NCI-H2196 treated with DMSO at 0.1 percent for 48 hours (cell line): Measurements from ENCODE around the gene ROBO3.
A peak's percentile ranks its signal among the peaks of the same experiment; 100 is the strongest.

Source experiments
- DNase-seq: peaks from one replicate; lab custom pipeline; 2025; ENCODE audit not compliant: unreplicated experiment; lab: John Stamatoyannopoulos, UW

ROBO3 gene

DNA sequence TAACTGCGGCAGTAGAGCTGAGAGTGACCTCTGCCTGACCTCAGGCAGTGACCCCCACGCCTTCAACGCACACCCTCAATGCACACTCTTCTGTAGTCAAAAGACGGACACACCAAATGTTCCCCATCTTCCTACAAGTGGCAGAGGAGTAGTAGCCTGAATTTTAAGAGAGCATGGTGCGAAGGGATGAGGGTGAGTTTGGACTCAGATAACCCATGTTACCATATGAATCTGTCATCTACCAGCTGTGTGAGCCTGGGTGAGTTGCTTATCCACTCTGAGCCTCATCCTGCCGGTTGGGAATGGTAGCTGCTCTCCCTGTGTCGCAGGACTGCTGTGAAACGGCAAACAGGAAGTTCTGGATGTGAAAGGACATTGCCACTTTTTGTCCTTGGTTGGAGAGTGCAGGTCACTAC, 20.6 kb upstream of the ROBO3 start:
- no peak for DNase-seq

DNA sequence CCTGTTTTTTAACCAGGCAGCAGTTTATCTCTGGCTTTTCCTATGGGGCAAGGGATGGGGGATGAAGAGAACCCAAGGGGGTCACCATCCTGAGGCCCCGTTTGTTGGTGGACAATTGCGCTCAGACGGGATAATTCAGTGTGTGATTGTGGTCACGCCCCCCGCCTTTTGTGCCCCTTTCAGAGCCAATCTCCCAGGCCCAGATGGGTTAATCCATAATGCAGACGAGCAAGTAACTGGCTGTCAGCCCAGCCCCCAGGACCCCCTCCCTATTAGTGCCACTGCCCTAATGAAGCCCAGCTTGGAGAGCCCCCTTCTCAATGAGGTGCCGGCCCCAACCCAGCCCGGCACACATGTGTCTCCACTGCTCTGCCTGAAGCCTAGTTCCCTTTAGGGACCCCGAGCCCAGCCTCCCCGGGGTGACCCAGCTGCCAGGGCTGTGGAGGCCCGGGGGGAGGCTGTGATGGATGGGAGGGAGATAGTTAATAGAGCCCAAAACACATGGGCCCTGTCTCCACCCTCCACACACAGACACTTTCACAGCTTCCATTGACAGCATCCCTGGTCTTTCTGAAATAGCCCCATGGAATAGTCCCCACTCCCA, 19.1 kb upstream of the ROBO3 start:
- DNase-seq, result no peak

DNA sequence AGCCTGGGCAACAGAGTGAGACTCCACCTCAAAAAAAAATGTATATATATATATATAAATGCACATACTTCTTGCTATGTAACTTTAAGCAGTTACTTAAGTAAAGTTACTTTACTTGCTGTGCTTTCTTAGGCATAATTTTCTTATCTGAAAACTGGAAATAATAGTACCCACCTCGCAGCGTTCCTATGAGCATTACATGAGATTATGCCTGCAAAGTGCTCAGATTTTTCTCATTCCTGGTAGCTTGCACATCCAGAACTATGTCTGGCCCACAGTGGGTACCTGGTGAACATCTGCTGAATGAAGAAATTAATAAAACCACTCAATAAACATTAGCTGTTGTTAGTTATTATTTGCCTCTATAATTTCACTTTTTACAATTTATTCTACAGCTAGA, 6.1 kb upstream of the ROBO3 start:
- no peak for DNase-seq

DNA sequence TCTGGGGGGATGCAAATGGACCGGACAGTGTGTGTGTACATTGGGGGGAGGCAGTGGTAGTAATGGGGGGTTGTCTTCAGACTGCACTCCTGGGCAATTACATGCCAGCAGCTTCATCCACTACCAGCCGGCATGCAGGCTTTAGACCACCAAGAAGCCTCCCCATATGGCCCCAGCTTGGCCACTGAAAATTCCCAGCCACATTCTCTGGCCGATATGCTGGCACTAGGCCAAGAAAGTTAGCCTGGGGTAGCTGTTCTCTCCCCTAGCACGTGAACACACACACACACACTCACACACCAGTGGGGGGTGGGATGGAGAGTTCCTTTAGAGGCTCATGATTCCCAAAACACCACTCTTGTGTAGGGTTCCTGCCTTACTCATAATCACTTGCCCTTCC, 3.6 kb upstream of the ROBO3 start:
- DNase-seq, result no peak

DNA sequence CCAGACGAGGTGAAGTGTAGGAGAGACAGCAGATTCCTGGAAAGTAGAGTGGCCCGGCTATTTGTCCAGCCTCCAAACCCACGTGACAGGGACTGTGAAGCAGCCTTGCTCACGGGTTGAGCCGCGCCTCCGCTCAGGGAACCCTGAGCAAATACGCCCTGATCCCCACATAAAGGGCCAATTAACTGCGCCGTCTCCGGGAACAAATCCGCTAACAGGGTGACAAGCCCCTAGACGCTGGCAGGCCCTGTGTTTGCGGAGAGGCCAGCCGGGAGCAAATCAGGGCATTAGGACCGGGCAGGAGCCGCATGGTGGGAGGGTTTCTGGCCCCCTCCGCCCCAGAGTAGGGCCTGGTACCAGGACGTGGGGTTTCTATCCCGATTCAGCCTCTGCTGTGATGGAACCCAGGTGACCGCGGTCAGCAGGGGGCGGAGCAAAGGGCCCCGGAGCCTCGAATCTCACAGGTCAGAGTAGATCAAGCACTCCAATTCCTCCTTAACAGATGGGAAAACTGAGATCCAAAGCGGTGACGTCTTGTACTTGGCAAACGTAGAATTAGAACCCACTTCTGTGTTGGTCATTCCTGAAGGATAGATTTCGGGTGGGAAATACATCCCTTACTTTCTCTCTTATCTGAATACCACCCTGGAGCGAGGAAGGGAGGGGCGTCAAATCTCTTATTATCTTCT, 2.0 kb upstream of the ROBO3 start:
- peak; percentile 32 for DNase-seq

DNA sequence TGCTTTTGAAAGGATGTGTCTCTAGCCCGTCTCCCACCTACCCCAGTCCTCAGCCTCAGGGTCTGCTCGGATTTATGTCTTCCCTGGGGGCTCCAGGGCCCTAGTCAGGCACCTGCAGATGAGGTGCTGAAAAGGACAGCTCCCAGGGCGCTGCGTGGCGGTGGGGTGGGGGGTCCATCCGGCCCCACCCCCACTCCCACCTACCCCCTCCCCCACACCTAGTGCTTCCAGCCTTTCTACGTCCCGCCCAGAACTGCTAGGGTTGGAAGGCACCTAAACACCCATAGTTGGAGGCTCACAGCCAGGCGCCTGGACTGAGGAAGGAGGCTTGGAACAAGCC, 1.4 kb upstream of the ROBO3 start:
- DNase-seq, result no peak

DNA sequence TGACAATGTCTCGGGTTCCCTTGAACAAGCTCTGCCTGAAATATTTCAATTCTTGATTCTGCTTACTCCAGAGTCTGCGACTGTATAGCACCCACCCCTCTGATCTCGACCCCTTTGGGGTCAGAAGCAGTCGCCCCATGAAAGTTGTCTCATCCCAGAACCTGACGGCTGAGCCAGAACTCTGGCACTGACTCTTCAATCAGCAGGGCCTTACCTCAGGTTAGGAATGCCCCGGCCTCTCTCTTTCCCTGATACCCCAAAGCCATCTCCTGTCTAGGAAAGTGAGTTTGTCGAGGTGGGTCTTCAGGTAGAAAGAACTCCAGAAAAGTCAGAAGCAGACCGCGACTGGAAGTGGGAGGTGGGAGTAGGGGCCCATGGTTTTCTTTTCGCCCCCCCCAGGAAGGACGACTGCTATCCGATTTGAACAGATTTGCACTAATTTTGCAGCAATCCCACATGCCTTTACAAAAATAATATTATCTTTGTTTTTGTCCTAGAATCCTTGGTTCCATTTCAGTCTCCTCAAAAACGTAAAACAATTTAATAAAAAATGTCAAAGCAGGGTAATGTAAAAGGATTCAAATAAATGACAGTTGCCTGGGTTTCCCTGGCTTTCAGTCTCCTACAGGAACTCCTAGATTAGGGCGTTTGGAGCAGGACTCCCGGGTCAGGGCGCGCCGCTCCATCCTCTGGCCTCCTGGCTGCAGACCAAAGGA, 898 bp upstream of the ROBO3 start:
- DNase-seq, result no peak

DNA sequence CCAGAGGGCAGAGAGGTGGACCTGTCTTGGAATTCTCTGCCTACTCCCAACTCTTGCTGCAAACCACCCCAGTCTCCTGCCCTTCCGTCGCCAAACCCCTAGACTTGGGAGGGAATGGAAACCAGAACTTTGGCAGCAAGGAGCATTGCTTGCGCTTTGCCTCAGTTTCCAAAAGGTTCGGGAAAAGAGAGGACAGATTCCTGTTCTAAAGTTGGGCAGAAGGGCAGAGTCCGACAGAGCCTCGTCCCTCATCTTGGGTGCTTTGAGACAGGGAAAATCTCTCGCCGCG, 396 bp upstream of the ROBO3 start:
- no peak for DNase-seq

DNA sequence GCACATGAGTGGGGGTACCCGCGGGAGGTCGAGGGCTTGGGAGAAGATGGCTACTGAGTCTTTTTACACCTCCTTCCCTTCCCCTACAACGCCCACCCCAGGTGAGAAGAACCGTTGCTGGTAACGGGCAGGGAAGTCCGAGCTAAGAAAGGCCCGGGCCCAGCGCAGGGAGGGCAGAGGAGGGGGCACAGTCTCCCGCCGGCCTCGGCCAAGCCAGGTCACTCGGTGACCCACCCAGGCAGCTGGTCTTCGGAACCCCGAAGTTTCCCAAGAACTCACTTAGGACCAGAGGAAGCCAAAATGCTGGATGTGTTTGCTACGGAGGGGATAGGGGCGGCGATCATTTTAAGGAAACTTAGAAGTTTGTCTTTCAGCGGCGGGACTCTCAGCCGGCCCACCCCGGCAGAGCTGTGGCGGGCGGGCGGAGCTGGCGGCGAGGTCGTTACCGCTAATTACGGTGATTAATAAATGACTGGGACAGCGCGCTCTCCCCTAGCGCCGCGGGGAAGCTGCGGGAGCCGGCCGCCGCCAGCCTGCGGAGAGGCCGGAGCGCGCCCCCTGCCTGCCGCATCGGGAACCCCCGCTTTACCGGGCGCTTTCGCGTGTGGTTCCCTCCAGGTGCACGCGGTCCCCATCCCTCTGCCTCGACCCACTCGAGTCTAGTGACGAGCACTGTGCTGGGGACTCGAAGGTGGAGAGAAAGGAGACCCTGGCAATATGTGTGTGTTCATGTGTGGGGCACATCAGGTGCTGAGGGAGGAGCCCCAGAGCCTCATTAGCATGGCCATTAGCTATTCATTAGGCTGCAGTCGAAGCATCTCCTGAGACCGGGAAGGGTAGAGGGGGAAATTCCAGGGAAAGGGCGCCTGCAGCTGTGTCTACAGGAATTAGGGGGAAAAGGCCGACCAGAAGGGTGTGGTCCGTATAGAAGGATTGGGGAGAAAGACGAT, 945 bp downstream of the ROBO3 start:
- DNase-seq, result no peak

DNA sequence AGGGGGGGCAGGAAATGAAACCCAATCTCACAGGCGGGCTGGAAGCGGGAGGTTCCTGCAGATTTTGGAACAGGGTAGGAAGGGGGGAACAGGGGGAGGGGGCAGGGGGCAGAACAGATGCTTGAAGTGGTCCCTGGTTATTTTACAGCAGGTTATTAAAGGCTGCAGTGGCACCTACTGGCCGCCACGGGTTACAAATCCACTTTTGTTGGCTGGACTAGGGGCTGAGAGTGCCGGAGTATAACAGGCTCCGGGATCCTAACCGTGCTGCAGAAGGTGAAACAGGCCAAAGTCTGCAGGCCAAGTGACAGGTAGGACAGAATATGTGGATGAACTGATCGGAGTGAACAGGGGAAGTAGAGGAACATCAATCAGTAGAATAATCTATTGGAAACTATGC, 2.5 kb downstream of the ROBO3 start:
- DNase-seq, result peak; percentile 13

DNA sequence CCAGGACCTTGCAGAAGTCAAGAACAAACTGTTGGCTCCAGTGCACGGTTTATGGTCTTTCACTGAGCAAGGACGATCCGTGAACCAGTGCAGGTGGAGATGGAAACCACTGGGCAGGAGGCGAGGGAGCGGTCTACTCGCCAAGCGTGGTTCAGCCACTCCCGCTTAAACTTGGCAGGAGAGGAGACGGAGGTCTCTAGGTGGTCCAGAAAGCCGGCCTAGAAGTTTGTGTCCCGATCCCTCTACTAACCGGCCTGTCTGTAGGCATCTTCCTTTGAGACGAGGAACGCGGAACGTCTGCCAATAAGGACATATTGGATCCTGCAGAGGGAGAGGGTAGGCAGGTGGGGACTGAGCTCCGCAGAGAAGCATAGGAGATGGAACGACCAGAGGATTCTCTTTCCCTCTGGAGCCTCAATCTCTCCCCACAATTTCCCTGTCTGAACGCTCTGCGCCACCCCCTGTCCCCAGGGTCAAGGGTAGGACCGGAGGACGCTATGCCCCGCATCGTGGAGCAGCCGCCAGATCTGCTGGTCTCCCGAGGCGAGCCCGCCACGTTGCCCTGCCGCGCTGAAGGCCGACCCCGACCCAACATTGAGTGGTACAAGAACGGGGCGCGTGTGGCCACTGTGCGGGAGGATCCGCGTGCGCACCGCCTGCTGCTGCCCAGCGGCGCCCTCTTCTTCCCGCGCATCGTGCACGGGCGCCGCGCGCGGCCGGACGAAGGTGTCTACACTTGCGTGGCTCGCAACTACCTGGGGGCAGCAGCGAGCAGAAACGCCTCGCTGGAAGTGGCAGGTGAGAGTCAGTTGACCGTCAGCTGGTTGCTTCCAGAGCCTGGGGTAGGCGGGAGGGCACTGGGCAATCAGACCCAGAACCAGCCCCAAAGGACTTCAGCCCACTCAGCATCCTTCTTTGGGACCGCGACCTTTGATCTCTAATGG, 3.4 kb downstream of the ROBO3 start:
- no peak for DNase-seq

DNA sequence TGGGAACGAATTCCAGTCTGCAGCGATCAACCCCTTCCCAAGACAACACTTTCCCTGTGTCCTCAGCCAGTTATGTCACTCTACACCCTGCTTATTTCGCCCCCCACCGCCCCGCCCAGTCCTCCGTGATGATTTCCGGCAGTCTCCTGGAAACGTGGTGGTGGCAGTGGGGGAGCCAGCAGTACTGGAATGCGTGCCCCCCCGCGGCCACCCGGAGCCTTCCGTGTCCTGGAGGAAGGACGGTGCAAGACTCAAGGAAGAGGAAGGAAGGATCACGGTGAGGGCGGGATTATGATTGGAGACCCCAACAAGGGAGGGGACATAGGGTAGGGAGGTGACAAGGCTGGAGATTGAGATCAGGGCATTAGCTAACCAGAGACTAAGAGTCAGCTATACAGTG, 4.1 kb downstream of the ROBO3 start:
- DNase-seq, result no peak

DNA sequence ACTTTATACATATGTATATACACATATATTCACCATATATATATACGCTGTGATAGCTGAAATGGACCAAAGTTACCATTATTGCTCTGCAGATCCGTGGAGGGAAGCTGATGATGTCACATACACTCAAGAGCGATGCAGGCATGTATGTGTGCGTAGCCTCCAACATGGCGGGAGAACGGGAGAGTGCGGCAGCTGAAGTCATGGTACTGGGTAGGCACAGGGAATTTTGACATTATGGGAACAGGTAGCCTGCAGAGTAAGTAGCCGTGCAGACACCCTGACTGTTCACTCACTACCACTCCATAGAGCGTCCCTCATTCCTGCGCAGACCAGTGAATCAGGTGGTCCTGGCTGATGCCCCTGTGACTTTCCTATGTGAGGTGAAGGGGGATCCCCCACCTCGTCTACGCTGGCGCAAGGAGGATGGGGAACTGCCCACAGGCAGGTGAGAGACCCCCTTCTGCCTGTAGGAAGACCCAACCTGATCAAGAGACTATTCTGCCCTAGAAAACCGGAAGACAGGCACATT, 4.7 kb downstream of the ROBO3 start:
- no peak for DNase-seq

DNA sequence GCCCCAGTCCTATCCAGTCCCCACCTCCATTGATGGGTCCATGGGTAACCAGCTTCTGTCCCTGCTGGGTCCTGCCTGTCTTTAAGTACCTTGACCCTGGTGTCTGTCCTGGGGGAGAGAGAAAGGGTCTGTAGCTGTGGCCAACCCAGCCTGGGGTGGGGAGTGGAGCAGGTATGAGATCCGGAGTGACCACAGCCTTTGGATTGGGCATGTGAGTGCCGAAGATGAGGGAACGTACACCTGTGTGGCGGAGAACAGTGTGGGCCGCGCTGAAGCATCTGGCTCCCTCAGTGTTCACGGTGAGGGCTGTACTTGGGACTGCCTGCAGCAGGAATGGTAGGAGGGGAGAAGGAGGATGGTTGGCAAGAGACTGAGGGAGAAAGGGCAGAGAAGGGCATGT, 5.2 kb downstream of the ROBO3 start:
- no peak for DNase-seq

DNA sequence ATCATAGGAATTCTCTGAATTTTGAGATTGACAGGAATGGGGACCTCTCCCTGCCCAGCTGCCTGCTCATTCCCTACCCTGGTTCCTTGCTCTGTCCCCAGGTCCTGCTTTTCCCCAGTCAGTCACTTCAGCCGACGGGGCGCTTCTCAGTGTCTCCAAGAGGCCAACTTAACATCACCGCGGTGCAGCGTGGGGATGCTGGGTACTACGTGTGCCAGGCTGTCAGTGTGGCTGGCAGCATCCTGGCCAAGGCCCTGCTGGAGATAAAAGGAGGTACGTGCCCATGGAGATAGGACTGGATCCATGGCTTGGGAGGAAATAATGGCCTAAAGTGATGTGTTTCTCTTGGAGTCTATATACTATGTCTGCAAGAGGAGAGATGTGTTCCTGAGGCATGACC, 7.0 kb downstream of the ROBO3 start:
- DNase-seq, result no peak

DNA sequence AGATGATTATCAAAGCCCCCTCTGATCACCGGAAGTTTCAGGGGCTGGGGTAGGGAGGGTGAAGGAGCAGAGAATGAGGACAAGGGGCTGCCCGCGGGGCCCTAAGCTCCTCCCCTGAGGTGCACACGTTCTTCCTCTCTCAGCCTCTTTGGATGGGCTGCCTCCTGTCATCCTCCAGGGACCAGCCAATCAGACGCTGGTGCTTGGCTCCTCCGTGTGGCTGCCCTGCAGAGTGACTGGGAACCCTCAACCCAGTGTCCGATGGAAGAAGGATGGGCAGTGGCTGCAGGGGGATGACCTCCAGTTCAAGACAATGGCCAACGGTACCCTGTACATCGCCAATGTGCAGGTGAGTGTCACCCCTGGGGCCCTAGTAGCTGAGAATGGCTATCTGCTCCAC, 7.5 kb downstream of the ROBO3 start:
- no peak for DNase-seq

DNA sequence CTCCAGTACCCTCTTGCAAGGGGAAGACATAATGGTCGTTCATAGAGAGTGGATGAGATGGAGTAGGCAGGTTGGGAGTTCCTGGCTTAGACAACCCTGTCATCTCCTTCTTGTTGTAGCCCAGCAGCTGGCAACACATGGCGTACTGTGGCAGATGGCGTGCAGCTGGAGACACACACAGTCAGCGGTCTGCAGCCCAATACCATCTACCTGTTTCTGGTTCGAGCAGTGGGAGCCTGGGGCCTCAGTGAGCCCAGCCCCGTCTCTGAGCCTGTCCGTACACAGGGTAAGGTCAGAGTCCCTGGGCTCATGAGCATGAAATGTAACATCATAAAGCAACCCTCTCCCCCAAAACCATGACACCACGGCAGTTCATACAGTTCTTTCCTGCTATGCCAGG, 8.7 kb downstream of the ROBO3 start:
- no peak for DNase-seq

DNA sequence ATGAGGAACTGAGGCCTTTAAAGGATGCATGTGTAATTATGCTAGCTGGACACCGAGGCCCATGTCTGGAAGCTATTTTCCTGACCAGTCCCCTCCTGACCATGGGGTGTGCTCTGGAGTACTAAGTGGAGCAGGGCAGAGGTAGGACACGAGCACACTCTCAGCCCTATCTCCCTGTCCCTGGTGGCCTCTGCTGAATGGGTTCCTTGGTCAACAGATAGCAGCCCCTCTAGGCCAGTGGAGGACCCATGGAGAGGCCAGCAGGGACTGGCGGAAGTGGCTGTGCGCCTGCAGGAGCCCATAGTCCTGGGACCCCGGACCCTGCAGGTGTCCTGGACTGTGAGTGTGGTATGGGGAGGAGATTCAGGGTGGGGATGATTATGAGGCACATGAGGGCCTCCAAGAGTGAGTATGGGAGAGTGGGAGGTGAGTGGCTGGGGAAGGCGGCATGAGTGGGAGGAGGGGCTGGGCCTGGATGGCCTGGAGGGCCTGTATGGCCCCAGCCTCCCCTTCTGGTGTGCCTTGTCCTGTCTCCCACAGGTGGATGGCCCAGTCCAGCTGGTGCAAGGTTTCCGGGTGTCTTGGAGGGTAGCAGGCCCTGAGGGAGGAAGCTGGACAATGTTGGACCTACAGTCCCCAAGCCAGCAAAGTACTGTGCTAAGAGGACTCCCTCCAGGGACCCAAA, 9.5 kb downstream of the ROBO3 start:
- no peak for DNase-seq

DNA sequence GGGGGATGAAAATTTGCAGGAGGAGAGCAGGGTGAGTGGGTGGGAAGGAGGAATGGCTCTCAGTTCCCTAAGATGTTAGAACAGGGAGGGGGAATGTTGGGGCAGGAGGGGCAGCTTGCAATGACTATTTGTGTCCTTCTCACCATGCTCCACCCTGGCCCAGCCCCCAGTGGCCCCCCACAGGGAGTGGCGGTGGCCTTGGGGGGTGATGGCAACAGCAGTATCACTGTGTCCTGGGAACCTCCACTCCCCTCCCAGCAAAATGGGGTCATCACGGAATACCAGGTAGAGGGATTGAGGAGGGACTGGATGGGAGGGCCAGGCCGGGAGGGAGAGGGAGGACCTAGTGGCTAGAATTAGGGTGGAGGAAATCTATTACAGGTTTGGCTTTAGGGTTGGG, 10.2 kb downstream of the ROBO3 start:
- DNase-seq, result no peak
